Fibroblast of skin of right quadriceps (primary cell): ENCODE data around the gene LRP1B.
A peak's percentile ranks its signal among the peaks of the same experiment; 100 is the strongest.
"Not testable (repeated sequence)": the region's sequence is repeated elsewhere in the genome, so short reads cannot be mapped to it uniquely, and the experiment has no call there.

Experiments
- DNase-seq: peaks from one replicate; pipeline ENCODE4 v3.0.0-alpha.2; 2013

The LRP1B gene

GRCh38 chr2:140964324-140964723 lies 1166.5 kb downstream of the LRP1B start:
- not testable (repeated sequence) for DNase-seq

GRCh38 chr2:140949932-140950331 lies 1180.9 kb downstream of the LRP1B start:
- no peak for DNase-seq

GRCh38 chr2:140947236-140947635 lies 1183.6 kb downstream of the LRP1B start:
- no peak for DNase-seq

GRCh38 chr2:140943867-140944266 lies 1186.9 kb downstream of the LRP1B start:
- no peak for DNase-seq

- DNase-seq = no peak
These were observed 1188.5 kb downstream of the LRP1B start for GRCh38 chr2:140942284-140942683.

- peak; percentile 1 for DNase-seq
These were observed 1201.0 kb downstream of the LRP1B start for GRCh38 chr2:140929849-140930248.

GRCh38 chr2:140918426-140918825 lies 1212.4 kb downstream of the LRP1B start:
- DNase-seq = peak; percentile 3

- DNase-seq = no peak
These were observed 1214.4 kb downstream of the LRP1B start for GRCh38 chr2:140916410-140916809.

- DNase-seq = no peak
These were observed 1220.1 kb downstream of the LRP1B start for GRCh38 chr2:140910683-140911082.

- no peak for DNase-seq
These were observed 1225.6 kb downstream of the LRP1B start for GRCh38 chr2:140905083-140905781.

- DNase-seq = no peak
These were observed 1235.4 kb downstream of the LRP1B start for GRCh38 chr2:140895378-140895777.

- peak; percentile 86 for DNase-seq
These were observed 1237.1 kb downstream of the LRP1B start for GRCh38 chr2:140893685-140894084.

GRCh38 chr2:140892911-140893637 lies 1237.7 kb downstream of the LRP1B start:
- DNase-seq = peak; percentile 13

GRCh38 chr2:140892436-140892835 lies 1238.4 kb downstream of the LRP1B start:
- peak; percentile 66 for DNase-seq

- no peak for DNase-seq
These were observed 1239.1 kb downstream of the LRP1B start for GRCh38 chr2:140891614-140892212.

- DNase-seq = no peak
These were observed 1247.9 kb downstream of the LRP1B start for GRCh38 chr2:140882671-140883620.

GRCh38 chr2:140880573-140880972 lies 1250.2 kb downstream of the LRP1B start:
- peak; percentile 15 for DNase-seq

GRCh38 chr2:140876015-140876414 lies 1254.8 kb downstream of the LRP1B start:
- no peak for DNase-seq

GRCh38 chr2:140873915-140874531 lies 1256.8 kb downstream of the LRP1B start:
- DNase-seq = no peak

- DNase-seq = no peak
These were observed 1260.9 kb downstream of the LRP1B start for GRCh38 chr2:140869925-140870324.

GRCh38 chr2:140869107-140869506 lies 1261.7 kb downstream of the LRP1B start:
- DNase-seq = no peak

- no peak for DNase-seq
These were observed 1265.0 kb downstream of the LRP1B start for GRCh38 chr2:140865837-140866236.
